T1000 (cell line): ENCODE results near the gene OR8U1.
"Not testable (repeated sequence)": the region's sequence is repeated elsewhere in the genome, so short reads cannot be mapped to it uniquely, and the experiment has no call there.

Experiments
- DNase-seq: peaks from one replicate; lab custom pipeline; 2025; ENCODE audit warnings: mixed read lengths; lab: John Stamatoyannopoulos, UW

OR8U1 gene

DNA sequence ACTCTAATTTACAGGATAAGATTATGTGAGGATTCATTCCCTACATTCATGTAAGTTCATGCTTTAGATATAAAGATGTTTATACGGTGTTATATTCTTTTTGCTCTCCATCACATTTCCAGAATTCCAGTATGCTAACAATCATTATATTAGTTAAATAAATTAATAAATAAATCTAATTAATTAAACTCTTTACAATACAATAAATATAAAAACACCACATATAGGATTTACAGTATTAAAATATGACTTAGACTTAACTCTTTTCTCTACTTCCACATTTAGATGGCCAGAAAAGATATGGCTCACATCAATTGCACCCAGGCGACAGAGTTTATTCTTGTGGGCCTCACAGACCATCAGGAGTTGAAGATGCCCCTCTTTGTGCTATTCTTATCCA is at the start of gene OR8U1:
OR8U1 (plus strand) TSS at position 301 of the 400 bp plus-strand sequence; CDS start at position 301, 0 bp downstream.
- DNase-seq = no peak

DNA sequence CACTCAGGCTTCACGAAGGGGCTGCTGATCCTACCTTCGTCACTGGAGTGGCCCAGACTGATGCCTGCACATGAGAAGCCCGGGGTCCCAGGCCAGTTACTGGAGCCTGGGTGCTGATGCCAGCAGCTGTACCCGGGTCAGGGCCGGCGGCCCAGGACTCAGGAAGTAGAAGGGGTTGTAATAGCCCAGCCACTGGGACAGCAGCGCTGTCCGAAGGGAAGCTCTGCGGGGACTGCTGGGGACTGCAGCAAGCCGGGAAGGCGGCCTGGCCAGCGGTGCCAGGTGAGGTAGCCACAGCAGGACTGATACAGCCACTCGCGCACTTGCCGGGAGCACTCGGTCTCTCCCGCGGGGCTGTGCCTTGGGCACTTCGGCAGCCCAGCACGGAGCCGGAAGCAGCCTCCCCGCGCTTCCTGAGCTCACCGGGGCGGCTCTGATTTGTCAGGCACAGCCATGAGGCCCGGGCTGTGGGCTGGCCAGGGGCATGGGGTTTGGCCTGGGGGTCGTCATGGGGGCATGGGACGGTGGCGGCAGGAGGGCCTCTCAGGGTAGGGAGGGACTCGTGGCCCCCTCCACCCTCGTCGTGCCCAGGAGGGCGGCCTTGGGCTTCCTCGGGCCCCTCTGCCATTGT is 43.4 kb upstream of the OR8U1 start:
- DNase-seq = no peak

DNA sequence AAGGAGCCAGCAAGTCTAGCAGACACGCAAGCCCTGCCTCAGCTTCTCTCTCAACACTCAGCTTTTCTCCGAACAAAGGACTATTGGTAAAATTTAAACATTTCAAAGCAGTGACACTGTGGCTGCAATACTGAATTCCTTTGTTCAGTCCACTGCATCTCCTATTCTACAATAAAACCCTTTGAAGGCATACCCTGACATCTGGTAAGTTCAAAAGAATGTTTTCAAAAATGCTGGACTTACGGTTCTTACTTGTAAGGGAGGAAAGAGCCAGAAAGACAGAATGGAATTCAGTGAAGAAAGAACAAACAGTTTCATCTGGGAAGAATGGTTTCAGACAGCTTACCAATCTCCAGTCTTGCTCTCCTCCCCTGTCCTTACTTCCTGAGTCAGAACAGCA is 42.3 kb upstream of the OR8U1 start:
- DNase-seq = no peak

DNA sequence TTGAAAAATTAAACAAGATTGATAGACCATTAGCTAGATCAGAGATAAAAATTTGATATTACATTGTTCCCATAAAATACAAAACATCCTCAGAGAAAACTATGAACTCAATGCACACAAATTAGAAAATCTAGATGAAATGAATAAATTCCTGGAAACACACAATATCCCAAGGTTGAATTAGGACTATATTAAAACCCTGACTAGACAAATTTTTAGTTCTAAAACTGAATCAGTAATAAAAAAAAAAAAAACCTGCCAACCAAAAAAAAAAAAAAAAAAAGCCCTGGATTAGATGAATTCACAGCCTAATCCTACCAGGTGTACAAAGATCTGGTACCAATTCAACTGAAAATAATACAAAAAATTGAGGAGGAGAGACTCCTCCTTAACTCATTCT is 35.1 kb upstream of the OR8U1 start:
- DNase-seq = no peak

DNA sequence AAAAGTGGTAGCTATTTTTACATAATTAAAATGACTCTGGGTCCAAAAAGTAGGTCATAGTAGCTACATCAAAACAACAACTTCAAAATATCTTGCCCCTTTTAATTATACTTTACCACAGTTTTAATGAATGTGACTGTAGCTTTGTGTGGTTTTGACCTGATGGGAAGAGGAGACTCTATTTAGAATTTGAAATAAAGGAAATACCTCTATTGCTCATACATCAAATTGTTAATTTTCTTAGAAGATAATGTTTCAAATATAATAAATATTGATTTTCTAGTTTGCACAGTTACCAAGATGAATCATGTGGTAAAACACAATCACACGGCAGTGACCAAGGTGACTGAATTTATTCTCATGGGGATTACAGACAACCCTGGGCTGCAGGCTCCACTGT is 29.7 kb upstream of the OR8U1 start, which contains the start of gene OR8K1:
OR8K1 (plus strand) TSS at position 301 of the 400 bp plus-strand sequence; CDS start at position 301, 0 bp downstream.
- no peak for DNase-seq

DNA sequence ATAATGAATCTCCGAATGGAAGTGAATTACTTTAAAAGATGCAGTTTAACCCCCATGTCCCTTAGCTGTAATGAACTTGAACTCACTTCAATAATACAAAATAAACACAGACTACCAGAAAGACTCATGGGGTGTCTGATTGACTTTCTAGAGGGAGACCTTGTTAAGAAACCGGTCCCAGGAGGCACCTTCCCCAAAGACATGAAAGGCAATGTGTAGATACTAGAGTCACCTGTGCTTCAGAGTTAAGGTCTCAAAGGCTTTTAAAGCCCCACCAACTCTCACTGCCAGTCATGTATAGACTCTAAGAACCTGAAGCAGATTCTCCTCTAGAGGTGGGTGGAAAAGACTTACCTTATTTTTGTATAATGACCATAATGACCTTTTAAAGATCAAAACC is 21.4 kb upstream of the OR8U1 start, which contains the start of gene OR8J1:
OR8J1 (plus strand) TSS at position 301 of the 400 bp plus-strand sequence. CDS start 5,956 bp downstream, outside the sequence.
- DNase-seq = no peak

DNA sequence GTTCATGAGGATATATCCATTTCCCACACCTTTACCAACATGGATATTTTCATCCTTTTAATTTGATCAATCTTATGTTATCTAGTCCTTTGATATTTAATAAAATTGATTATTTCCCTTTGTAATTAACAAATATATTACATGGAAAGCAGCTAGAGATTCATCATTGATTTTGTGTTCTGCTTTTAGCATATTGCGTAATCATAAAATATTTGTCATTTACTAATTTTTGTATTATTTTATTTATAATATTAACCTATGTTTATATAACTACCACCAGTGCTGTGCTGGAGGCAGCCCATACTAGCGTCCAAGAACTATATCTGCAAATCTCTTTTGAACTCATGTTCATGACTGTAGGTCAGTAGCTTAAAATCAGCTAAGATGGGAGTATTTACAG is 4.7 kb downstream of the OR8U1 start:
- DNase-seq = no peak

DNA sequence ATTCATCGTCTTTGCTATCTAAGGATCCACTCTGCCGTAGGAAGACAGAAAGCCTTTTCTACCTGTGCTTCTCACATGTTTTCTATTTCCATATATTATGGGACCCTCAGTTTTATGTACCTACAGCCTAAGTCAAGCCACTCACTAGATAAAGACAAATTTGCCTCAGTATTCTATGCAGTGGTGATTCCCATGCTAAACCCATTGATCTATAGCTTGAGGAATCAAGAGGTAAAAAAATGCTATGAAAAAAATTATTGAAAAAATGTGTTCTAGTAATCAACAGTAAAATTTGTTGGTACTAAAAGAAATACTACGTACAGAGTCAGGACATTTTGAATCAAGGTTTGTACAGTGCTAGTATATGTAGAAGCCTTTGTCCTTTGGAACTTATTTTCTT is 19.0 kb downstream of the OR8U1 start:
- no peak for DNase-seq

DNA sequence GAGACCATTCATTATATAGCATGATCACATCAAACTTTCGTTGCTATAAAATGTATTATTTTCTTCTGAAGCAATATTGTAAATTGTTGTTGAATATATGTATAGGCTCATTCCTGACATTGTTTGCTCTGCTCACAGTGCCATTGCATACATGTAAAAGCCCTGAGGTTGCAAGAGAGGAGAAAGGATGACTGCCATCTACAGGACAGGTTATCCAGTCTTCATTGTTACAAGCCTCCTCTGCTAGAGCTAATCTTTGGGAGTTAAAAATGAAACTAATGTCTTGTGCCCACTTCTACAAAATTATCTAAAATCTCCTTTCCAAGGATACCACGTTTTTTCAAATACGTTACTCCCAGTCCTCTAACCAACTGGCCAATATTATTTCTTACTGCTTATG is 20.6 kb downstream of the OR8U1 start:
- DNase-seq = no peak

DNA sequence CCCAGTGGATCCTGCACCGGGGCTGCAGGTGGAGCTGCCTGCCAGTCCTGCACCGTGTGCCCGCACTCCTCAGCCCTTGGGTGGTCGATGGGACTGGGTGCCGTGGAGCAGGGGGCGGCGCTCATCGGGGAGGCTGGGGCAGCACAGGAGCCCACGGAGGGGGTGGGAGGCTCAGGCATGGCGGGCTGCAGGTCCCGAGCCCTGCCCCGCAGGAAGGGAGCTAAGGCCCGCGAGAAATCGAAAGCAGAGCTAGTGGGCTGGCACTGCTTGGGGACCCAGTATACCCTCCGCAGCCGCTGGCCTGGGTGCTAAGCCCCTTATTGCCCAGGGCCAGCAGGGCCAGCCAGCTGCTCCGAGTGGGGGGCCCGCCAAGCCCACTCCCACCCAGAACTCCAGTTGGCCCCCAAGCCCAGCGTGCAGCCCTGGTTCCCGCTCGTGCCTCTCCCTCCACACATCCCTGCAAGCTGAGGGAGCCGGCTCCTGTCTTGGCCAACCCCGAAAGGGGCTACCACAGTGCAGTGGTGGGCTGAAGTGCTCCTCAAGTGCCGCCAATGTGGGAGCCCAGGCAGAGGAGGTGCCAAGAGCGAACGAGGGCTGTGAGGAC is 26.5 kb downstream of the OR8U1 start:
- not testable (repeated sequence) for DNase-seq

DNA sequence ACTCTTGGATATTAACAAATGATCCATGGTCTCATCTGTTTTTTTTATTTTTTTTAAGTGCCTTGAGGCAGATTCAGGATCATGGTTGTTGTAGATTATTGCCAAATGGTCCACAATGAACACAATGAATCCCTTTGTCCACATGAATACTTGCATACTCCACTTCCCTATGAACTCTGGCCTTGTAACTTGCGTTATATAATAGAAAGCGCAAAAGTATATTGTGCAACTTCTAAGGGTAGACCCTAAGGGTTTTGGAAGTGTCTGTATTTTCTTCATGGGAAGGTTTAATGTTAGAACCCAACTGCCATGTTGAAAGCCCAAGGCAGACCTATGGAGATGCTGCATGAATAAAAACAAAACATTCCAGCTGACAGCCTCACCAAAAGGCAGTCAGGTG is 29.0 kb downstream of the OR8U1 start:
- no peak for DNase-seq

DNA sequence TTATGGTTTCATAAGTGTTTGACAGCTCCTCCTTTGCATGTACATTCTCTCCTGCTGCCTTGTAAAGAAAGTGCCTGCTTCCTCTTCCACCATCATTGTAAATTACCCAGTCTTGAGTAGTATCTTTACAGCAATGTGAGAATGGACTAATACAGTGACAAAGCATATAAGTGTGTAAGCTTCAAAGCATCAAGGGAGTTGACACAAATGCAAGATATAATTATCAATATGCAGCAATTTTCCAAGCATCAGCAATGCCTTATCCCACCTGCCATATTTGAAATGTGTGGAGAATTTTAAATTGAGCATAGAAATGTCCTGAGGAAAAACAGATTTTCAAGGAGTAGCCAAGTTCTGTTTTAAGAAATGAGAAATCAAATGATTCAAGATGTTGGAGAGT is 35.4 kb downstream of the OR8U1 start:
- DNase-seq = no peak

DNA sequence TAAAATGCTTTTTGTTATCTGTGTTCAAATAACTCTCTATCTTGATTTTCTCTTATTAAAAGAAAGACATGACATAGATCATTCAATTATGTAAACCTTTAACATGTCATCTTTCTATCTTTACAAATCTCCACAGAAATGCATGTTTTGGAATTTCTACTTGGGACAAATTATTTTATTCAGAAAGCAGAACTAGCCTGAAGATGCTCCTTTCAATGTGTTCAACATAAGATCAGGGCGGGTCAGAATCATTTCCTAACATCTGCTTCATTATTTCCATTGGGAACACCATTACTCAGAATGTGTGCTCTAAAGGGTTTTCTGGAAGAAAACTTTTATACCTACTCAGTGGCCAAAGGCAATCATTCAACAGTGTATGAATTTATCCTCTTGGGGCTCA is 37.0 kb downstream of the OR8U1 start, which contains the start of gene OR5AL1:
OR5AL1 (plus strand) TSS at position 301 of the 400 bp plus-strand sequence.
- DNase-seq = no peak
